ENCODE results near the gene C14orf93.

Gene C14orf93

GRCh38 chr14:23044840-23045239 lies 34.9 kb upstream of the C14orf93 start:
- no peak for DNase-seq

- DNase-seq, result no peak
Measured at GRCh38 chr14:23043754-23044153, 33.8 kb upstream of the C14orf93 start.

- DNase-seq, result no peak
Measured at GRCh38 chr14:23043145-23043544, 33.2 kb upstream of the C14orf93 start.

DNA sequence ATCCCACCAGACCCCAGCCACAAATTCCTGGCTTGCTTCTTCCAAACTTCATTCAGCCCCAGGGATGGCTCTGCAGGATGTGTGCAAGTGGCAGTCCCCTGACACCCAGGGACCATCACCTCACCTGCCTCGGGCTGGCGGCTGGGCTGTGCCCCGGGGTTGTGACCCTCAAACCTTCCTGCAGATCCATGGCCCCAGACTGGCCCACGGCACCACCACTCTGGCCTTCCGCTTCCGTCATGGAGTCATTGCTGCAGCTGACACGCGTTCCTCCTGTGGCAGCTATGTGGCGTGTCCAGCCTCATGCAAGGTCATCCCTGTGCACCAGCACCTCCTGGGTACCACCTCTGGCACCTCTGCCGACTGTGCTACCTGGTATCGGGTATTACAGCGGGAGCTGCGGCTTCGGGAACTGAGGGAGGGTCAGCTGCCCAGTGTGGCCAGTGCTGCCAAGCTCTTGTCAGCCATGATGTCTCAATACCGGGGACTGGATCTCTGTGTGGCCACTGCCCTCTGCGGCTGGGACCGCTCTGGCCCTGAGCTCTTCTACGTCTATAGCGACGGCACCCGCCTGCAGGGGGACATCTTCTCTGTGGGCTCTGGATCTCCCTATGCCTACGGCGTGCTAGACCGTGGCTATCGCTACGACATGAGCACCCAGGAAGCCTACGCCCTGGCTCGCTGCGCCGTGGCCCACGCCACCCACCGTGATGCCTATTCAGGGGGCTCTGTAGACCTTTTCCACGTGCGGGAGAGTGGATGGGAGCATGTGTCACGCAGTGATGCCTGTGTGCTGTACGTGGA lies 32.4 kb upstream of the C14orf93 start, which contains the start of gene PSMB11:
TSS of gene PSMB11 (plus strand) at position 51 of the 804 bp plus-strand sequence. CDS start at position 65, 14 bp downstream.
- no peak for DNase-seq

GRCh38 chr14:23041729-23042128 lies 31.8 kb upstream of the C14orf93 start:
- no peak for DNase-seq

- no peak for DNase-seq
Measured at GRCh38 chr14:23040100-23040499, 30.2 kb upstream of the C14orf93 start.

DNA sequence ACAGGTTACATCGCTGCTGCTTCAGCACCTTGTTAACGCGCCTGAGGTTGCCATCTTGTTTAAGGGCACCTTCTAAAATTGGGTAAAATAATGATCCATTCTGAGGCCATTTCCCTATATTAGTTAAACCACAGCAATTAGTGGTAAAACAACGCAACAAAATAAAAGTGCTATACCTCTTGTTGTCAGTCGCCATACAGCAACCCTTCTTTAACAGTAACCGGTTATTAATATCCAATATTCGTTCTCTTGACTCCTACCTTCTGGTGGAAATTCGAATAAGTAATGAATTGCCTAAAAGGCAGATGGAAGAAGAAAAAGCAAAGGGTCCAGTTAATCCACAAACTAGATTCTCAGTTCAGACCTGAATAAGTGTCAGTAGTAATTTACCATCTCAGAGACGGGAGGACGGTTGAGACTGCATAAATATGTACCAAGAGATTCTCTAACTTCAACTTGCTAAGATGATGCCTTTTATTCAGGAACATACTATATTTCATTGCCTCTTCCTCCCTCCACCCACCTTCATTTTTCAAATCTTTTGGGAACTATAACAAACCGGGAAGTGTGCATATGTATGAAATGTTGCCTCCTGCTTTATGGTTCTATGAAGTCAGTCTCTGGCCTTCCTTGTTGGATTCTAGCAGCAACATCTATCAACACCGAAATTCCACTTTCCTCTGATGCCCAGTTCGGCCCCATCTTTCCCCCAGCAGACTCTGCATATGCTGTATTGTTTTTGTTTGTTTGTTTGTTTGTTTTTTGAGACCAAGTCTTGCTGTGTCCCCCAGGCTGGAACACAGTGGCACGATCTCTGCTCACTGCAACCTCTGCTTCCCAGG lies 25.6 kb upstream of the C14orf93 start:
- DNase-seq, result no peak

DNA sequence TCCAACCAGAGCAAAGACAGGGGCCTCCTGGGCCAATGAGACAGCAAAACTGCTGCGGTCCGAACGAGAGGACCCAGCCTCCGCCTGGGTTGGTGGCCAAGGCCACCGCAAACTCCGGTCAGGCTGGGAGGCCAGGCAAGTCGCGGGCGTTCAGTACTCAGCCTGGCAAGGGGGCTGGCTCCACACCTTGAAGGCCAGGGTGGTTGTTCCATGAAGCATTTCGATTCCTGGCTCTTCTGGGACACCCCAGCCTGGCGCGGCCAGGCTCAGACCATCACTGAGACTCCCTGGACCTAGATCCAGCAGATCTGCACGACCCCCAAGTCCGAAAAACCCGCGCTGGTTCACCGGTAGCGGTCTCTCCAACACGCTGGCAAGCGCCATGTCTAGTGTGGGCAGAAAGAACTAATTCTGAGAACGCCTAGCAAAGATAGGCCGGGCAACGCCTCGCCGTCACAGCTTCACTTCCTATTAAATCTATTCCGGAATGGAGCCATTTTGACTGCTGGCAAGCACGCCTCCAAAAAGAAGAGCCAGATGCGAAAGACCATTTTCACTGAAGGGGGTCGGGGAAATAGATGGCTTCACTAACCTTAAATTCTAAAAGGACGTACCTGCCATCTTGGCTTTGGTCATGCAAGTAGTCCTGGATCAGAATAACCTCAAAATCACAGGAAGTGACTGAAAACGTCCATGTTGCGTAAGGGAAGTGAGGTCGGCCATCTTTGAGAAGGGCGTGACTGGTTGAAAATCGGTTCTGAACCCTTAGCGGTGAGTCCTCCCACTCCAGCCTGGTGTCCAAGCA lies 24.8 kb upstream of the C14orf93 start, which contains the start of gene PSMB5:
TSS of gene PSMB5 (minus strand) at position 403 of the 805 bp plus-strand sequence. CDS start at position 384, 19 bp downstream.
- no peak for DNase-seq

DNA sequence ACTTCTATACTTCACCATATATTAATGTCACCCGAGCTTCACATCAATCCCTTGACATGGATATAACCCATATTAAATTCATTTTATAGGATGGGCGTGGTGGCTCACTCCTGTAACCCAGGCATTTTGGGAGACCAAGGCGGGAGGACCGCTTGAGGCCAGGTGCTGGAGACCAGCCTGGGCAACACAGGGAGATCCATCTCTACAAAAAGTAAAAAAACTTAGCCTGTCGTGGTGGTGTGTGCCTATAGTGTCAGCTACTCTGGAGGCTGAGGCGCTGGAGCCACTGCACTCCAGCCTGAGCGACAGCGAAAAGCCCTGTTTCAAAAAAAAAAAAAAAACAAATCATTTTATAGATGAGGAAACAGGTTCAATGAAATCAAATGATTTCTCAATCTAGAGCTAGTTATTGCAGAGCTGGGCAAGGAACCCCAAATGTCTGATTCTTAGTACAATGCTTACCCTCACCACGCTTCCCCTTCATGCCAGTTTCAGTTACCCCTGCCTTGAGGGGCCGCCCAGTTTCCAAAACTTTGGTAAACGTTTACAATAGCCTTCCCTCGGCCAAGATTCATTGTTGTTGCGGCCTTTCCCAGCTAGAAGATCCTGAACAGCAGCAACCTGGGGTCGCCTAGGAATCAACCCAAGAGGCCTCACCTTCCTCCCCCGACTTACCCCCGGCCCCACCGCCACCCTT lies 24.0 kb upstream of the C14orf93 start:
- DNase-seq, result no peak

DNA sequence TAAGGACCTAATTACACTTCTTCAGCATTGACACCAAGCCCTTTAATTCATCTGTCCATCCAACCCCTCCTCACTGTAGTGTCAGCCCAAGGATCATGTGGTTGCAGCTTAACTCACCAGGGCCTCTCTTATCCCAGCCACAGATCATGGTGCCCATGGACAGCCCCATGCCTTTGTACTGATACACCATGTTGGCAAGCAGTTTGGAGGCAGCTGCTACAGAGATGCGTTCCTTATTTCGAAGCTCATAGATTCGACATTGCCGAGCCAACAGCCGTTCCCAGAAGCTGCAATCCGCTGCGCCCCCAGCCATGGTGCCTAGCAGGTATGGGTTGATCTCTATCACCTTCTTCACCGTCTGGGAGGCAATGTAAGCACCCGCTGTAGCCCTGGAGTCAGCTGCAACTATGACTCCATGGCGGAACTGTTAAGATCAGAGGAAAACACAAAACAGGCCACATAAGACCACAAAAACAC lies 23.3 kb upstream of the C14orf93 start:
- no peak for DNase-seq

GRCh38 chr14:23030936-23031335 lies 21.0 kb upstream of the C14orf93 start:
- no peak for DNase-seq

GRCh38 chr14:23028799-23029198 lies 18.9 kb upstream of the C14orf93 start:
- no peak for DNase-seq

DNA sequence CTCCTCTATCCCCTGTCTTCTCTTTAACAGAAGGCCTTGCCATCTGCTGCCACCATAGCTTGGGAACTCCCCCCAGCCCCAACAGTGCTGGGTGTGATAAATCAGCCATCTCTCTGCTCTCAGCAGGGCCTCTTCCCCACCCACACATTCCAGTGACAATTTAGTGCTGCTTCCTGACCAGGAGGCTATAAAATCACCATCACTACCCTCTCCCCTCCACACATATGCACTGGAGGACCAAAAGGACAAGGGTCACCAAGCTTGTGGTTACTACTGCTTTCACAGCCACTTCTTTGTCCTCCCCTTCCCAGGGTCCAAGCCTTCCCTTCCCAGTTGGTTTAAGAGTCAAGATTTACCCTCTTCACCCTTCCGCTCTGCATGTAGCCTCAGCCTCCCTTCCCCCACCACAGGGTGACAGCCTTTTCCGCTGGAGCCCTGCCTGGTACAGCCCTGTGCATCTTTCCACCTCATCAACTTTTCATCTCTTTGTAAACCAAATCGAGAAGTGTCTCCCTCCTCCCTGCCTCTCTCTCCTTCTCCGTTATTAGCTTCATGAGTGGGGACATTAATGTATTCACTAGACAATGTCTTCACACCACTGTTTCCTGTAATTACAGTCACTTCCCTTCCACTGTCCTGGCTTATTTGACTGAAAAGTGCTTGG lies 15.3 kb upstream of the C14orf93 start:
- DNase-seq, result no peak

- DNase-seq, result no peak
Measured at GRCh38 chr14:23024612-23025075, 14.7 kb upstream of the C14orf93 start.

DNA sequence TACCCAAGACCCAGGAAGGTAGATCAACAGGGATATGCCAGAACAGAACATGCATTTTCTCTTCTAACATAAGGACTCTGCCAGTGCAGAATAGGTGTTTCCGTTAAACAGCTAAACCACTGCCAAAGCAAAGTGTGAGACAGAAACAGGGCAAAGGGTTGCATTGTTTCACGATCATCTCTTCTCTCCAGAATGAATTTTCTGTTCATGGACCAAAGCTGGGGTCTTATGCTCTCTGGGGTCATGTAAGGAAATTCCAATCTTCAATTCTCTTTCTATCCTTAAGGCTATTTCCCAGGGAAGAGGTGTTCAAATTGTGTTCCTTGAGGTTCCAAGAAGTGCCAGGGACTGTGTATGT lies 13.8 kb upstream of the C14orf93 start:
- DNase-seq, result no peak

- no peak for DNase-seq
Measured at GRCh38 chr14:23023022-23023794, 13.3 kb upstream of the C14orf93 start.

DNA sequence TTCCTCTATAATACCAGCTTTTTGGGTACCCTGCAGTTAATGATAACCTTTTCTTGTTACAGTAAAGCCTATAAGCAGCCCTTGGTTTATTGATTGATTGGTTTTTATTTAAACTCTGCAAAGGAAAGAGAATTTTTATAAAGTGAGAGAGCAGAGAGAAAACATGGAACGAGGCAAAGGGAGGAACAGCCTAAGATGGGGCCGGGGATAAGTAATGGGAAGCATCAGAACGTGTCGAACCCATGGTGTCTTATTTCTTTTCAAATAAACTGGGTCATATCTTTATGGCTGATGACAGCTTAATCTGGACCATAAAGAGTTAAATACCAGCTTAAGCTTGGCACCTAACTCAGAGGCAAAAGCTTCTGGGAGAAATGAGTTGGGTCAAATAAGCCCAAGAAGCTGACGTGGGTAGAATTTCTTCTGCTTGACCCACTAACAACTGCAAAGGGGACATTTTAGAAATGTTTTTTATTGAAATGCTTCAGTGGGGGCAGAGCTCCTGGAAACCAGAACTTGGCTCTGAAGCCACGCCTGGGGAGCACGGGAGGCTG lies 12.0 kb upstream of the C14orf93 start:
- DNase-seq, result no peak

DNA sequence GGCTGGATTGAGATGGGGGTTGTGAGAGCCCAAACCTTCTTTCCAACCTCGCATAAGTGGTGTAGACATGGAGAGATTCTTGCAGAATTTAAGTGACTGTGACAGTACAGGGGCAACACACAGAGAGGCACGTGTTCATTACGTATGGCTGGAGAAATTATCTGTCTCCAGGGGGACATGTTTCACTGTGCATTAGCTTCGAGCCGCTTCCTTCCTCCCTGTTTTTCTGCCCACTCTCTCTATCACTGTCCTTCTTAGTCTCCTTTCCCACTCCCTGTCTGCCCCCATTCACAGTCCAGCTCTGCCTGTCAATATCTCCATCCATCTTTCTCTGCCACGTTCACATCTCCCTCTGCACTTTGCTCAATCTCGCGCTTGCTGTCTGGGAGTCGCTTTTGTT lies 11.5 kb upstream of the C14orf93 start:
- no peak for DNase-seq

- DNase-seq, result no peak
Measured at GRCh38 chr14:23020143-23021128, 10.5 kb upstream of the C14orf93 start.
